Neuronal stem cell (in vitro differentiated cells): ENCODE results near the gene GLIS1.

Experiments used
- DNase-seq: peaks from one replicate; pipeline ENCODE4 v3.0.0-alpha.2; 2013; ENCODE audit warnings: low spot score
- H2AFZ ChIP-seq: one replicate; pipeline ENCODE4 v1.6.1; 2013; ENCODE audit warnings: mild to moderate bottlenecking, low read length, inconsistent platforms
- H2AK5ac ChIP-seq: 2 replicates; pipeline ENCODE4 v1.6.1; 2013; ENCODE audit warnings: low read depth, mild to moderate bottlenecking, inconsistent platforms, low read length, moderate library complexity, mixed read lengths
- H2BK120ac ChIP-seq: 2 replicates; pipeline ENCODE4 v1.6.1; 2013; ENCODE audit warnings: low read depth, mild to moderate bottlenecking, inconsistent platforms, low read length, moderate library complexity, mixed read lengths
- H2BK12ac ChIP-seq: one replicate; pipeline ENCODE4 v1.6.1; 2013; ENCODE audit warnings: low read length, inconsistent platforms
- H2BK15ac ChIP-seq: 2 replicates; pipeline ENCODE4 v1.6.1; 2013; ENCODE audit warnings: mild to moderate bottlenecking, low read length, inconsistent platforms, mixed read lengths
- H2BK5ac ChIP-seq: one replicate; pipeline ENCODE4 v1.6.1; 2013; ENCODE audit warnings: inconsistent platforms, mild to moderate bottlenecking, low read length, moderate library complexity
- H3K14ac ChIP-seq: one replicate; pipeline ENCODE4 v1.6.1; 2013; ENCODE audit warnings: low read length, inconsistent platforms
- H3K18ac ChIP-seq: 2 replicates; pipeline ENCODE4 v1.6.1; 2013; ENCODE audit warnings: low read length, inconsistent platforms
- H3K23ac ChIP-seq: 2 replicates; pipeline ENCODE4 v1.6.1; 2013; ENCODE audit warnings: low read depth, mild to moderate bottlenecking, mixed read lengths, low read length, inconsistent platforms; ENCODE audit not compliant: poor library complexity
- H3K27ac ChIP-seq: replicated peaks from 3 replicates; pipeline ENCODE4 v1.5.1; 2013; ENCODE audit warnings: low read length, inconsistent platforms
- H3K27me3 ChIP-seq, 3 experiments: 2 replicates each; pipeline ENCODE4 v1.6.1; 2013; ENCODE audit warnings: low read length in 3 of 3, mild to moderate bottlenecking in 2 of 3, inconsistent platforms in 1 of 3, low read depth in 1 of 3, mixed read lengths in 1 of 3, moderate library complexity in 1 of 3; ENCODE audit not compliant: control insufficient read depth in 3 of 3, insufficient read depth in 3 of 3
- H3K36me3 ChIP-seq, 2 donors: replicated peaks in 1 of 2; 2 replicates each; pipeline ENCODE4 v1.6.1; 2013; ENCODE audit warnings: low read length in 2 of 2; ENCODE audit not compliant: control insufficient read depth in 2 of 2, insufficient read depth in 2 of 2
- H3K4ac ChIP-seq: 2 replicates; pipeline ENCODE4 v1.6.1; 2013; ENCODE audit warnings: inconsistent platforms, mild to moderate bottlenecking, low read length, moderate library complexity
- H3K4me1 ChIP-seq, 2 donors: 1 replicate in 1 of 2; 2 replicates in 1 of 2; pipeline ENCODE4 v1.6.1; 2013; ENCODE audit warnings: low read length in 2 of 2, low read depth in 1 of 2; ENCODE audit not compliant: control insufficient read depth in 2 of 2, insufficient read depth in 1 of 2
- H3K4me2 ChIP-seq: one replicate; pipeline ENCODE4 v1.6.1; 2013; ENCODE audit warnings: mild to moderate bottlenecking, low read length, inconsistent platforms; ENCODE audit not compliant: insufficient read depth, poor library complexity, severe bottlenecking
- H3K4me3 ChIP-seq, 2 donors: 2 replicates each; pipeline ENCODE4 v1.5.1; 2013; ENCODE audit warnings: low read length in 2 of 2, mild to moderate bottlenecking in 2 of 2, inconsistent platforms in 1 of 2, moderate library complexity in 1 of 2
- H3K79me1 ChIP-seq: one replicate; pipeline ENCODE4 v1.6.1; 2013; ENCODE audit warnings: low read depth, mild to moderate bottlenecking, inconsistent platforms, low read length, moderate library complexity
- H3K9ac ChIP-seq: one replicate; pipeline ENCODE4 v1.6.1; 2013; ENCODE audit warnings: mild to moderate bottlenecking, low read depth, low read length, inconsistent platforms; ENCODE audit not compliant: poor library complexity
- H3K9me3 ChIP-seq, 2 donors: replicated peaks in 1 of 2; 2 replicates each; pipeline versions ENCODE3 to v1.6.1; 2013; ENCODE audit warnings: low read length in 2 of 2, mild to moderate bottlenecking in 2 of 2, inconsistent platforms in 1 of 2, low read depth in 1 of 2, mixed read lengths in 1 of 2, moderate library complexity in 1 of 2; ENCODE audit not compliant: control insufficient read depth in 2 of 2, insufficient read depth in 1 of 2
- H4K8ac ChIP-seq: one replicate; pipeline ENCODE4 v1.6.1; 2013; ENCODE audit warnings: low read depth, mild to moderate bottlenecking, inconsistent platforms, low read length, moderate library complexity
- H4K91ac ChIP-seq: one replicate; pipeline ENCODE4 v1.6.1; 2013; ENCODE audit warnings: low read length, low read depth, mild to moderate bottlenecking, inconsistent platforms; ENCODE audit not compliant: poor library complexity
- WGBS, 2 donors: extraction: QIAGEN DNeasy Blood & Tissue Kit; methylation state at CpG; one replicate each; pipeline ENCODE4 v1.1.7; 2013; ENCODE audit warnings: missing lambda C conversion rate in 2 of 2, mixed read lengths in 1 of 2; ENCODE audit not compliant: insufficient read length in 2 of 2, insufficient replicate concordance in 1 of 2; ENCODE audit errors: extremely low coverage in 2 of 2; 5-methylcytosine and 5-hydroxymethylcytosine counted together

Gene GLIS1

DNA sequence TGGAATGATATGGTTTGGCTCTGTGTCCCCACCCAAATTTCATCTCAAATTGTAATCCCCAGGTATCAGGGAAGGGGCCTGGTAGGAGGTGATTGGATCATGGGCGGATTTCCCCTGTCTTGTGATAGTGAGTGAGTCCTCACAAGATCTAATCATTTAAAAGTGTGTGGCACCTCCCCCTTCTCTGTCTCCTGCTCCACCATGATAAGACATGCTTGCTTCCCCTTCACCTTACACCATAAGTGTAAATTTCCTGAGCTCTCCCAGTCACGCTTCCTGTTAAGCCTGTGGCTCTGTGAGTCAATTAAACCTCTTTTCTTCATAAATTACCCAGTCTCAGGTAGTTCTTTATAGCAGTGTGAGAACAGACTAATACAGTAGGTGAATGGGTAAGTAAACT is 170.4 kb downstream of the GLIS1 start:
- DNase-seq = no peak

GRCh38 chr1:53567851-53568250 is 171.1 kb downstream of the GLIS1 start:
- Histone ChIP-seq H2AK5ac (no peak overlapping the region), H3K36me3 (no peaks in the 10 kb centered on the region), H3K4me3 (no peak overlapping the region), H3K27ac (no peak overlapping the region), H2AFZ (no peak overlapping the region), H3K79me1 (no peaks in the 10 kb centered on the region), H3K27me3 (peaks cover 0 to 23% (median 0%) of the 10 kb centered on the region in 3 experiments), H3K4me2 (no peak overlapping the region), H3K9ac (no peak overlapping the region), H3K14ac (no peak overlapping the region), H2BK120ac (no peak overlapping the region), H4K91ac (no peak overlapping the region), H3K9me3 (no peaks in the 10 kb centered on the region), H2BK15ac (no peak overlapping the region), H3K23ac (no peak overlapping the region), H3K18ac (no peak overlapping the region), H2BK12ac (no peak overlapping the region), H4K8ac (no peak overlapping the region), H3K4ac (no peak overlapping the region), H3K4me1 (peaks cover 0 to 6% of the 10 kb centered on the region in 2 donors), H2BK5ac (no peak overlapping the region)
- WGBS, 2 donors = no CpG with 5 or more reads among the region's 3 CpGs
- DNase-seq = no peak

More for the DNA sequence above, 170.4 kb downstream of the GLIS1 start:
- H3K27ac ChIP-seq = no peak overlapping the region
- no peak overlapping the region for H2BK120ac ChIP-seq
- H3K27me3 ChIP-seq = peaks cover 0 to 17% (median 0%) of the 10 kb centered on the region in 3 experiments
- no peak overlapping the region for H3K18ac ChIP-seq
- no peak overlapping the region for H2BK12ac ChIP-seq
- H3K14ac ChIP-seq = no peak overlapping the region
- no peak overlapping the region for H4K91ac ChIP-seq
- peaks cover 0 to 8% of the 10 kb centered on the region in 2 donors for H3K4me1 ChIP-seq
- no peak overlapping the region for H3K23ac ChIP-seq
- H3K9me3 ChIP-seq = no peaks in the 10 kb centered on the region
- no peak overlapping the region for H2BK5ac ChIP-seq
- no peak overlapping the region for H3K4me2 ChIP-seq
- H3K79me1 ChIP-seq = no peaks in the 10 kb centered on the region
- H2BK15ac ChIP-seq = no peak overlapping the region
- no peaks in the 10 kb centered on the region for H3K36me3 ChIP-seq
- no peak overlapping the region for H3K4ac ChIP-seq
- H4K8ac ChIP-seq = no peak overlapping the region
- no CpG with 5 or more reads among the region's 2 CpGs for WGBS, 2 donors
- no peak overlapping the region for H2AFZ ChIP-seq
- H3K9ac ChIP-seq = no peak overlapping the region
- no peak overlapping the region for H3K4me3 ChIP-seq
- no peak overlapping the region for H2AK5ac ChIP-seq

- Histone ChIP-seq H3K23ac (no peak overlapping the region), H3K9me3 (no peaks in the 10 kb centered on the region), H3K27ac (no peak overlapping the region), H2BK120ac (no peak overlapping the region), H2BK15ac (no peak overlapping the region), H3K4me3 (no peak overlapping the region), H3K9ac (no peak overlapping the region), H2BK12ac (no peak overlapping the region), H3K4me2 (no peak overlapping the region), H3K36me3 (no peaks in the 10 kb centered on the region), H2AK5ac (no peak overlapping the region), H3K79me1 (no peaks in the 10 kb centered on the region), H4K8ac (no peak overlapping the region), H4K91ac (no peak overlapping the region), H3K27me3 (peaks cover 0 to 19% (median 0%) of the 10 kb centered on the region in 3 experiments), H3K18ac (no peak overlapping the region), H2AFZ (no peak overlapping the region), H3K4ac (no peak overlapping the region), H2BK5ac (no peak overlapping the region), H3K4me1 (peaks cover 0 to 2% of the 10 kb centered on the region in 2 donors), H3K14ac (no peak overlapping the region)
- DNase-seq = no peak
- WGBS, 2 donors = no CpG with 5 or more reads among the region's 3 CpGs
Measured at GRCh38 chr1:53567450-53567849, 171.5 kb downstream of the GLIS1 start.

GRCh38 chr1:53563611-53564010 is 175.4 kb downstream of the GLIS1 start:
- Histone ChIP-seq H2BK12ac (no peak overlapping the region), H3K23ac (no peak overlapping the region), H2BK120ac (no peak overlapping the region), H3K9ac (no peak overlapping the region), H4K91ac (no peak overlapping the region), H2BK5ac (no peak overlapping the region), H3K4ac (no peak overlapping the region), H2AFZ (no peak overlapping the region), H3K36me3 (no peaks in the 10 kb centered on the region), H2AK5ac (no peak overlapping the region), H3K18ac (no peak overlapping the region), H3K4me3 (no peak overlapping the region), H3K4me1 (peaks cover 0 to 6% of the 10 kb centered on the region in 2 donors), H3K79me1 (no peaks in the 10 kb centered on the region), H3K9me3 (no peaks in the 10 kb centered on the region), H2BK15ac (no peak overlapping the region), H3K4me2 (no peak overlapping the region), H4K8ac (no peak overlapping the region), H3K27me3 (peaks cover 0 to 22% (median 0%) of the 10 kb centered on the region in 3 experiments), H3K14ac (no peak overlapping the region), H3K27ac (no peak overlapping the region)
- WGBS, 2 donors = no CpG with 5 or more reads among the region's 4 CpGs
- DNase-seq = no peak
